Glutamatergic neuron (in vitro differentiated cells): ENCODE measurements around the gene RALGAPA2. TPM values are rescaled to one million over a fixed set of nuclear protein-coding genes. Genes with fewer than 3 reads are reported as not detected.
A peak's percentile ranks its signal among the peaks of the same experiment; 100 is the strongest.

Experiments used
- DNase-seq: peaks from one replicate; pipeline ENCODE4 v3.0.0; 2022
- H3K27ac Mint-ChIP-seq: one replicate; pipeline ENCODE4 v1.8.0; 2020; ENCODE audit warnings: mild to moderate bottlenecking, mixed read lengths, inconsistent platforms; ENCODE audit not compliant: unreplicated experiment
- H3K27me3 Mint-ChIP-seq: one replicate; pipeline ENCODE4 v1.8.0; 2020; ENCODE audit warnings: mild to moderate bottlenecking, moderate library complexity, mixed read lengths, inconsistent platforms; ENCODE audit not compliant: unreplicated experiment
- H3K36me3 Mint-ChIP-seq: one replicate; pipeline ENCODE4 v1.8.0; 2020; ENCODE audit warnings: mild to moderate bottlenecking, mixed read lengths, inconsistent platforms; ENCODE audit not compliant: unreplicated experiment
- H3K4me1 Mint-ChIP-seq: one replicate; pipeline ENCODE4 v1.8.0; 2020; ENCODE audit warnings: mild to moderate bottlenecking, low read depth, mixed read lengths, inconsistent platforms; ENCODE audit not compliant: unreplicated experiment
- H3K4me3 Mint-ChIP-seq: one replicate; pipeline ENCODE4 v1.8.0; 2020; ENCODE audit warnings: mild to moderate bottlenecking, mixed read lengths, inconsistent platforms; ENCODE audit not compliant: unreplicated experiment
- H3K9me3 Mint-ChIP-seq: one replicate; pipeline ENCODE4 v1.8.0; 2020; ENCODE audit warnings: mild to moderate bottlenecking, moderate library complexity, mixed read lengths, inconsistent platforms; ENCODE audit not compliant: unreplicated experiment
- CTCF ChIP-seq: fragments of 200-600 bp; sonication (generic); IDR thresholded peaks from one replicate; pipeline ENCODE4 v1.5.0; 2021; ENCODE audit not compliant: partially characterized antibody, unreplicated experiment
- total RNA-seq: library from RNA; stranded (reverse); fragmentation: NEBNext Ultra II Directional; extraction: Animal tissue kit (Norgen Biotek cat#: 25700); gene quantifications from one replicate; pipeline ENCODE4 v1.2.1, GENCODE V29; 2021; ENCODE audit not compliant: unreplicated experiment

Gene RALGAPA2
- total RNA-seq, 1 donor from 2014 or later = 60.9 TPM

GRCh38 chr20:20452254-20452676, 260.2 kb downstream of the RALGAPA2 start:
- H3K27ac Mint-ChIP-seq = peak overlapping the region; percentile 96
- peak overlapping the region; percentile 79 for H3K4me3 Mint-ChIP-seq
- H3K9me3 Mint-ChIP-seq = peaks cover 9% of the 10 kb centered on the region
- DNase-seq = peak; percentile 91
- H3K4me1 Mint-ChIP-seq = peaks cover 69% of the 10 kb centered on the region
- H3K36me3 Mint-ChIP-seq = no peaks in the 10 kb centered on the region
- TF ChIP-seq CTCF = no peak
- H3K27me3 Mint-ChIP-seq = peaks cover 3% of the 10 kb centered on the region

- Mint-ChIP-seq H3K9me3 (peaks cover 10% of the 10 kb centered on the region), H3K27me3 (peaks cover 3% of the 10 kb centered on the region), H3K36me3 (no peaks in the 10 kb centered on the region), H3K27ac (peak overlapping the region; percentile 83), H3K4me3 (peak overlapping the region; percentile 57), H3K4me1 (peaks cover 70% of the 10 kb centered on the region)
- TF ChIP-seq CTCF = no peak
- no peak for DNase-seq
Measured at GRCh38 chr20:20450521-20450920, 261.9 kb downstream of the RALGAPA2 start.

- peaks cover 3% of the 10 kb centered on the region for H3K27me3 Mint-ChIP-seq
- H3K9me3 Mint-ChIP-seq = peaks cover 8% of the 10 kb centered on the region
- TF ChIP-seq CTCF = no peak
- H3K36me3 Mint-ChIP-seq = no peaks in the 10 kb centered on the region
- H3K4me1 Mint-ChIP-seq = peaks cover 61% of the 10 kb centered on the region
- H3K27ac Mint-ChIP-seq = peak overlapping the region; percentile 54
- peak overlapping the region; percentile 57 for H3K4me3 Mint-ChIP-seq
- no peak for DNase-seq
Measured at GRCh38 chr20:20448881-20449280, 263.6 kb downstream of the RALGAPA2 start.

- DNase-seq = no peak
- no peak overlapping the region for H3K27ac Mint-ChIP-seq
- no peak overlapping the region for H3K4me3 Mint-ChIP-seq
- no peak for TF ChIP-seq CTCF
- H3K9me3 Mint-ChIP-seq = peaks cover 5% of the 10 kb centered on the region
- H3K27me3 Mint-ChIP-seq = peaks cover 1% of the 10 kb centered on the region
- peaks cover 56% of the 10 kb centered on the region for H3K4me1 Mint-ChIP-seq
- H3K36me3 Mint-ChIP-seq = no peaks in the 10 kb centered on the region
Measured at GRCh38 chr20:20447196-20447595, 265.2 kb downstream of the RALGAPA2 start.

GRCh38 chr20:20446425-20447015, 265.9 kb downstream of the RALGAPA2 start:
- DNase-seq = no peak
- peak overlapping the region; percentile 20 for H3K27ac Mint-ChIP-seq

More at GRCh38 chr20:20446425-20447015, 265.9 kb downstream of the RALGAPA2 start:
- Mint-ChIP-seq H3K4me3 (no peak overlapping the region), H3K9me3 (peaks cover 3% of the 10 kb centered on the region), H3K4me1 (peaks cover 56% of the 10 kb centered on the region), H3K27me3 (no peaks in the 10 kb centered on the region), H3K36me3 (no peaks in the 10 kb centered on the region)
- TF ChIP-seq CTCF = no peak
